BLaER1 (cell line): ENCODE data around the gene ARCN1.
A peak's percentile ranks its signal among the peaks of the same experiment; 100 is the strongest.
"Not testable (repeated sequence)": the region's sequence is repeated elsewhere in the genome, so short reads cannot be mapped to it uniquely, and the experiment has no call there.

ENCODE experiments used
- H3K27ac ChIP-seq: shearing (Covaris generic); formaldehyde crosslinking; 2 replicates; pipeline ENCODE4 v1.8.1; 2022
- H3K27me3 ChIP-seq: shearing (Covaris generic); formaldehyde crosslinking; 2 replicates; pipeline ENCODE4 v1.8.1; 2022
- H3K36me3 ChIP-seq: shearing (Covaris generic); formaldehyde crosslinking; 2 replicates; pipeline ENCODE4 v1.8.1; 2022
- H3K4me1 ChIP-seq: shearing (Covaris generic); formaldehyde crosslinking; 2 replicates; pipeline ENCODE4 v1.8.1; 2022
- H3K4me2 ChIP-seq: shearing (Covaris generic); formaldehyde crosslinking; 2 replicates; pipeline ENCODE4 v1.8.1; 2022
- H3K4me3 ChIP-seq: shearing (Covaris generic); formaldehyde crosslinking; 2 replicates; pipeline ENCODE4 v1.8.1; 2022
- H3K9ac ChIP-seq: shearing (Covaris generic); formaldehyde crosslinking; 2 replicates; pipeline ENCODE4 v1.8.1; 2022
- H3K9me3 ChIP-seq: shearing (Covaris generic); formaldehyde crosslinking; 2 replicates; pipeline ENCODE4 v1.8.1; 2022
- H4K20me1 ChIP-seq: shearing (Covaris generic); formaldehyde crosslinking; 2 replicates; pipeline ENCODE4 v1.8.1; 2022
- Cebpa-rat ChIP-seq: shearing (Covaris generic); IDR thresholded peaks from 2 replicates; pipeline ENCODE4 v1.8.1; 2022

ARCN1 gene

DNA sequence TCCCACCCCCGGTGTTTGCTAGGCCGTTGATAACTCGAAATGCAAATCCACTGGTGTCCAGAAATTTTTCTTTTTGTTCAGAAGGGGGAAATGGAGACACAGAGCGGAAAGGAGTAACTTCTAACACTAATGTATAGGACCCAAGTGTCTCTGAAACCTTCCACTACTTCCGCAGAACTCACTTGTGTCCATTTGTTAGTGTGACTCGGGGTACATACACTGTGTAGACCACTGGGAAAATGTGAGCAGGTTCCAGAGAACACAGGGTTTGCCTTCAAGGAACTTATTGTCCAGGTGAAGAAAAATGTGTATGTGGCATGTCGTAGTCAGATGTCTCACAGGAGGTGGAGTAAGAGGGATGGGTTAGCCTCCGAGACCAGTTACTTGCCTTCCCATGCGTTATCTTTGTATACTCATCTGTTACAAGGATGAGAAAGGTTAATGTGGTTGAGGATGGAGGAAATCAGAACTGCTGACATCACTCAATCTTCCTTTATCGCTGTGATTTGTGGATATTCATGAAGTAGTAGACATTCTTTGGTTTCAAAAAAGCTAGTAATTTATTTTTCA is 857 bp downstream of the ARCN1 start:
- peak overlapping the region; percentile 78 for H3K4me2 ChIP-seq
- H3K36me3 ChIP-seq = peaks cover 22% of the 10 kb centered on the region
- peak overlapping the region; percentile 93 for H3K27ac ChIP-seq
- H3K4me3 ChIP-seq = peak overlapping the region; percentile 90
- peaks cover 31% of the 10 kb centered on the region for H3K4me1 ChIP-seq
- H4K20me1 ChIP-seq = peaks cover 54% of the 10 kb centered on the region
- no peaks in the 10 kb centered on the region for H3K9me3 ChIP-seq
- no peak for TF ChIP-seq Cebpa-rat
- peak overlapping the region; percentile 96 for H3K9ac ChIP-seq
- H3K27me3 ChIP-seq = no peaks in the 10 kb centered on the region

DNA sequence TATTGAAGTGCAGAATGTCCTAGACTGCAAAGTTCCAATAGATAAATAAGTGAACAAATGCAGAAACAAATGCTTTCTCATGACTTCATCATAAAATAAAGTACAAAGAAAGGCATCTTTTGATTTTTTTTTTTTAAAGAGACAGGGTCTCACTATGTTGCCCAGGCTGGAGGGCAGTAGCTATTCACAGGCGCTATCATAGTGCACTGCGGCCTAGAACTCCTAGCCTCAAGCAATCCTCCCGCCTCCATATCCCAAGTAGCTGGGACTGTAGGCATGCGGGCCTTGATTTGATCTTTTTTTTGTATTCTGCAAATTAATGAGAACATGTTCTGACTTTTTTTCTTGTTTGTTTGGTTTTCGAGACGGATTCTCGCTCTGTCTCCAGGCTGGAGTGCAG is 2.4 kb downstream of the ARCN1 start:
- Histone ChIP-seq H3K27me3 (no peaks in the 10 kb centered on the region), H4K20me1 (peaks cover 70% of the 10 kb centered on the region), H3K4me1 (peaks cover 31% of the 10 kb centered on the region), H3K4me2 (peak overlapping the region; percentile 78), H3K4me3 (no peak overlapping the region), H3K9me3 (no peaks in the 10 kb centered on the region), H3K36me3 (peaks cover 28% of the 10 kb centered on the region), H3K9ac (no peak overlapping the region), H3K27ac (no peak overlapping the region)
- no peak for TF ChIP-seq Cebpa-rat

DNA sequence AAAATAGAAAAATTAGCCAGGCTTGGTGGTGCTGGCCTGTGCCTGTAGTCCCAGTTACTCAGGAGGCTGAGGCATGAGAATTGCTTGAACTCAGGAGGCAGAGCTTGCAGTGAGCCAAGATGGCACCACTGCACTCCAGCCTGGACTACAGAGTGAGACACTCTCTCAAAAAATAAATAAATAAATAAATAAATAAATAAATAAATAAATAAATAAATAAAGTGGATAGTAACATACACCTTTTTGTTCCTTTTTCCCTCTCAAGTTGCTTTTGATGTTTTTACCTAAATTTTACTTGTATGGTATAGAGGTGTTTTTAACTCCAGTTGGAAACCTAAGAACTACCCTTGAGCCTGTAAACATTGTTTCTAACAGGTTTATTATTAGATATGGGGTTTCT is 5.8 kb downstream of the ARCN1 start:
- Histone ChIP-seq H4K20me1 (peaks cover 100% of the 10 kb centered on the region), H3K36me3 (peaks cover 58% of the 10 kb centered on the region), H3K4me1 (peaks cover 22% of the 10 kb centered on the region)
- not testable (repeated sequence) for H3K27me3 ChIP-seq, H3K27ac ChIP-seq, H3K4me3 ChIP-seq, H3K9me3 ChIP-seq, H3K9ac ChIP-seq, H3K4me2 ChIP-seq

DNA sequence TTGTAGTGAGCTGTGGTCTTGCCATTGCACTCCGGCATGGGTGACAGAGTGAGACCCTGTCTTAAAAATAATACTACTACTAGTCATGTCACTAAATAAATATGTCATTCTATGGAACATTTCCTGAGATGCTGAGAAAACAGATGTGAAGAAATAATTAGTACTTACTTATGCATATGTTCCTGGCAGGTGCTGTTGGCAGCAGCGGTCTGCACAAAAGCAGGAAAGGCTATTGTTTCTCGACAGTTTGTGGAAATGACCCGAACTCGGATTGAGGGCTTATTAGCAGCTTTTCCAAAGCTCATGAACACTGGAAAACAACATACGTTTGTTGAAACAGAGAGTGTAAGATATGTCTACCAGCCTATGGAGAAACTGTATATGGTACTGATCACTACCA is 8.8 kb downstream of the ARCN1 start:
- Histone ChIP-seq H3K9ac (no peak overlapping the region), H3K4me1 (no peaks in the 10 kb centered on the region), H3K27ac (no peak overlapping the region), H3K27me3 (no peaks in the 10 kb centered on the region), H3K4me2 (no peak overlapping the region), H3K9me3 (no peaks in the 10 kb centered on the region), H4K20me1 (peaks cover 99% of the 10 kb centered on the region), H3K4me3 (no peak overlapping the region), H3K36me3 (peaks cover 82% of the 10 kb centered on the region)
- TF ChIP-seq Cebpa-rat = no peak

DNA sequence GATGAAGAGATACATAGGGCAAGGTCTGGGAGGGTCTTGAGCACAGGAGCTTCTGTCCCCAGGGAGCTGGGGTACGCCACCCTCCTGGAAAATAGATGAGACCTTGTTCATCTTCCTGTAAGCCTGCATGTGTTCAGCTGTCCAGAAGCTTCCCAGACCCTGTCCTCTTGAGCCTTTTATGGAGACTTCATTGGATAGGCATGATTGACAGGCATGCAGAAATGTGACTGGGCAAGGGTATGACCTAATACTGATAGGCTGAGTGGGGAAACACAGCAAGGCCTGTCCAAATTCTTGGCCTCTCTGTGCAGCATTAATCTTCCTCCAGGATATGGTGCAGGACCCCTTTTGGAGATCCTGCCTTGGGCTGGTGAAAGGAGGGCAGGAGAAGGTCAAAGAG is 15.7 kb downstream of the ARCN1 start:
- no peaks in the 10 kb centered on the region for H3K27me3 ChIP-seq
- no peaks in the 10 kb centered on the region for H3K9me3 ChIP-seq
- peaks cover 98% of the 10 kb centered on the region for H3K36me3 ChIP-seq
- no peak overlapping the region for H3K9ac ChIP-seq
- H3K4me1 ChIP-seq = no peaks in the 10 kb centered on the region
- peaks cover 66% of the 10 kb centered on the region for H4K20me1 ChIP-seq
- H3K4me3 ChIP-seq = no peak overlapping the region
- H3K4me2 ChIP-seq = no peak overlapping the region
- TF ChIP-seq Cebpa-rat = no peak
- H3K27ac ChIP-seq = no peak overlapping the region

DNA sequence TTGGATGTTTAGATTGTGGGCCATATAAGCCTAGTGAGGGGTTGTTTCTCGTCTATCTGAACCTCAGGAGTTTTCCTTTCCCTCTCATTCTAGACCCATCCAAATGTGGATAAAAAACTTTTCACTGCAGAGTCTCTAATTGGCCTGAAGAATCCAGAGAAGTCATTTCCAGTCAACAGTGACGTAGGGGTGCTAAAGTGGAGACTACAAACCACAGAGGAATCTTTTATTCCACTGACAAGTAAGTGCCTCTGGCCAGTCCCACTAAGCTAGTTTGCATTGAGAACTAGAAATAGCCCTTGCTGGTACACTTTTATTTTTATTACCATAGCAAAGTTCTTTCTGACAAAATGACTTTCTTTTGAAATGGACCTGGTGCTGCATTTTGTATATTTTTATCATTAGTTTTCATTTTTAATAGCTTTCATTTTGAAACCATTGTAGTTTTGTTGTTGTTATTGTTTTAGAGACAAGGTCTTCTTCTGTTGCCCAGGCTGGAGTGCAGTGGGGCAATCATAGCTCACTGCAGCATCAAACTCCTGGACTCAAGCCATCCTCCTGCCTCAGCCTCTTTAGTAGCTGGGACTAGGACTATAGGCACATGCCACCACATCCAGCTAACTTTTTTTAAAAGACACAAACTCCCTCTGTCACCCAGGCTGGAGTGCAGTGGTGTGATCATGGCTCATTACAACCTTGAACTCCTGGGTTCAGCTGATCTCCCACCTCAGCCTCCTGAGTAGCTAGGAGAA is 20.6 kb downstream of the ARCN1 start:
- peaks cover 22% of the 10 kb centered on the region for H3K4me1 ChIP-seq
- peaks cover 73% of the 10 kb centered on the region for H4K20me1 ChIP-seq
- H3K27ac ChIP-seq = no peak overlapping the region
- peaks cover 96% of the 10 kb centered on the region for H3K36me3 ChIP-seq
- no peaks in the 10 kb centered on the region for H3K27me3 ChIP-seq
- no peaks in the 10 kb centered on the region for H3K9me3 ChIP-seq
- H3K4me2 ChIP-seq = no peak overlapping the region
- H3K9ac ChIP-seq = no peak overlapping the region
- no peak for TF ChIP-seq Cebpa-rat
- H3K4me3 ChIP-seq = no peak overlapping the region

DNA sequence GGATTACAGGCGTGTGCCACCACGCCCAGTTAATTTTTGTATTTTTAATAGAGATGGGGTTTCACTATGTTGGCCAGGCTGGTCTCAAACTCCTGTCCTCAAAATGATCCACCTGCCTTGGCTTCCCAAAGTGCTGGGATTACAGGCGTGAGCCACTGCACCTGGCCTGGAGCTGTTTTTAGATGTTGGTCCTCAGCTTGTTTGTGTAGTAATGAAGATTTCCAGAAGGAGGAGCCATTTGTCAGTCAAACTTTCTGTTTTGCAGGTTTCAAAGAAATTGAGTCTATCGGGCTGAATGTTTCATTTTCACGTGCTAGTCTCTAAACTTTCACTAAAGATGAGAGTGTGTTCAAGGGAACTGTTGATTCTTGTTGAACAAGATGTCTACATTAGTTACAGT is 22.8 kb downstream of the ARCN1 start:
- H3K4me2 ChIP-seq = peak overlapping the region; percentile 53; the same call in 1 of the 2 replicates
- H3K27ac ChIP-seq, H3K9me3 ChIP-seq, H3K9ac ChIP-seq, H3K27me3 ChIP-seq, H3K4me3 ChIP-seq: not testable (repeated sequence)
- H3K36me3 ChIP-seq = peaks cover 98% of the 10 kb centered on the region
- peaks cover 22% of the 10 kb centered on the region for H3K4me1 ChIP-seq
- H4K20me1 ChIP-seq = peaks cover 67% of the 10 kb centered on the region

DNA sequence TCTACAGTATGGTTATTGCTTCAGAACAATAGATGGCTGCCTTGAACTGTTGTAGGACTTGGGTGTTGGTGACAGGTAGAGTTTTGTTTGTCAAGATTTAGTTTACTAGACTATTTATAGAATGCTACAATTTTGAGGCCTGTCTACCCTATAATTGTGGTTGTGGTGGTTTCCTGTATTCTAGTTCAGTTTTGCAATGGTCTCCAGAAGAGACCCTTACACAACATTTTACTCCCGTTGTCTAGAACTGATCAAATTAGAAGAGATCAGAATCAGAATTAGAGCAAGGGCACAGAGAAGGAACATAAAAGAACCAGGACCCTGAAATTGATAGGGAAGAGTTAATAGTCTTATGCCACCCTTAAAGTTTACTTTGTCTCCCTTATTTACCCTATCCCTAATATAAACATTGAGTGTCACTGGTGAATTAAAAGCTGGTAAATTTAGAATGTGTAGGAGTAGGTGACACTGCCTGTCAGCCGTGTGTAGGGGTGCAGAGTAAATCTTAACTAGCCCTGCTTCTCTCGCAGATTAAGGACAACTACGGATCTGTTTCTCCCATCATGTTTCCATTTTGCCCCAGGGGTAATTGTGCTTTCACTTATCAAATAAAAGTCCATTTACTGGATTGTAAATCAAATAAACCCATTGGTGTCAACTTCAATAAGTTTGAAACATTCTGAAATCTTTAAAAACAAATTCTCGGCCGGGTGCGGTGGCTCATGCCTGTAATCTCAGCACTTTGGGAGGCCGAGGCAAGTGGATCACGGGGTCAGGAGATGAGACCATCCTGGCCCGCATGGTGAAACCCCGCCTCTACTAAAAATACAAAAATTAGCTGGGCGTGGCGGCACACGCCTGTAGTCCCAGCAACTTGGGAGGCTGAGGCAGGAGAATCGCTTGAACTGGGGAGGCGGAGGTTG is 24.3 kb downstream of the ARCN1 start:
- Histone ChIP-seq H4K20me1 (peaks cover 60% of the 10 kb centered on the region), H3K4me2 (peak overlapping the region; percentile 53), H3K36me3 (peaks cover 98% of the 10 kb centered on the region), H3K4me1 (peaks cover 22% of the 10 kb centered on the region), H3K4me3 (no peak overlapping the region), H3K27ac (no peak overlapping the region), H3K9me3 (no peaks in the 10 kb centered on the region), H3K9ac (no peak overlapping the region), H3K27me3 (no peaks in the 10 kb centered on the region)
- no peak for TF ChIP-seq Cebpa-rat

DNA sequence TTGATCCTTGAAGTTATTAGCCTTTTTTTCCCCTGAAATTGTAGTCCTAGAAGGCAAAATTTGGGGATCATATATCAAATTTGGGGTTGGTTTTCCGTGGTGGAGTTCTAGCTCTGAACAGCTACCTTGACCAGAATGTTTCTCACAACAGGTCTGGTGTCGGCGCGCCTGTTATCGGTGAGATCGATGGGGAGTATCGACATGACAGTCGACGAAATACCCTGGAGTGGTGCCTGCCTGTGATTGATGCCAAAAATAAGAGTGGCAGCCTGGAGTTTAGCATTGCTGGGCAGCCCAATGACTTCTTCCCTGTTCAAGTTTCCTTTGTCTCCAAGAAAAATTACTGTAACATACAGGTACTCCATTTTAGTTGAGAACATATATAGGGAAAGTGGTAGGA is 25.3 kb downstream of the ARCN1 start:
- no peak overlapping the region for H3K4me3 ChIP-seq
- H3K4me2 ChIP-seq = no peak overlapping the region
- H3K9me3 ChIP-seq = no peaks in the 10 kb centered on the region
- peaks cover 64% of the 10 kb centered on the region for H4K20me1 ChIP-seq
- no peak overlapping the region for H3K9ac ChIP-seq
- TF ChIP-seq Cebpa-rat = no peak
- H3K27ac ChIP-seq = no peak overlapping the region
- peaks cover 98% of the 10 kb centered on the region for H3K36me3 ChIP-seq
- no peaks in the 10 kb centered on the region for H3K27me3 ChIP-seq
- H3K4me1 ChIP-seq = peaks cover 22% of the 10 kb centered on the region

DNA sequence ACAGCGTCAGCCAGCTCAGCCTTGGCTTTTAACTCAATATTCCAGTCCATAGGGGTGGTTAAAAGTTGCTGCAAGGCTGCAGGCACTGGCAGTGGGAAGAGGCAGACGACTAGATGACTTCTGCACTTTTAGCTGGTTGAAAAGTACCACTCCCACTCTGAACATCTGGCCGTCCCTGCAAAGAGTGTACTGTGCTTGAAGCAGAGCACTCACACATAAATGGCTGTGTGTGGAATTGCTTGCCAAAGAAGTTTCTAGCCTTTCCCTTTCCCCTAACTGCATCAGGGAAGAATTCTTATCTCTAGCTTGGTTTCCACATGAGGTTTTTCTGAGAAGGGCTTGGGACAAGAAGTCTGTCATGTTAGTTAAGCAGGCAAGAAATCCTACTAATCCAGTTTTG is 30.1 kb downstream of the ARCN1 start:
- Histone ChIP-seq H3K36me3 (peaks cover 60% of the 10 kb centered on the region), H3K4me3 (no peak overlapping the region), H3K4me2 (no peak overlapping the region), H3K27me3 (peaks cover 22% of the 10 kb centered on the region), H3K4me1 (peaks cover 14% of the 10 kb centered on the region), H3K27ac (no peak overlapping the region), H3K9ac (no peak overlapping the region), H3K9me3 (no peaks in the 10 kb centered on the region), H4K20me1 (peaks cover 36% of the 10 kb centered on the region)
- TF ChIP-seq Cebpa-rat = no peak

DNA sequence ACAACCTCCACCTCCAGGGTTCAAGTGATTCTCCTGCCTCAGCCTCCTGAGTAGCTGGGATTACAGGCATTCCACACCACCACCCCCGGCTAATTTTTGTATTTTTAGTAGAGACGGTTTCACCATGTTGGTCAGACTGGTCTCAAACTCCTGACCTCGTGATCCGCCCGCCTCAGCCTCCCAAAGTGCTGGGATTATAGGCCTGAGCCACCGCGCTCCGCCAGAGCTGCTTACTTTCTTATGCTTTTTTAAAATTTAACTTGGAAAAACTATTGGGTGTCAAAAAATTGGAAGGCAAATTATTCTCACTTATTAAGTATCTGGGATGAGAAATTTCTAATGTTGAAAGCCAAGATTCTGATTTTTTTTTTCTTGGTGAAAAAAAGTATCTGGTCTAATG is 31.5 kb downstream of the ARCN1 start:
- not testable (repeated sequence) for H3K27ac ChIP-seq, H3K4me3 ChIP-seq, H3K9me3 ChIP-seq, H3K9ac ChIP-seq, H3K4me2 ChIP-seq
- peaks cover 26% of the 10 kb centered on the region for H3K4me1 ChIP-seq
- peaks cover 36% of the 10 kb centered on the region for H3K27me3 ChIP-seq
- H4K20me1 ChIP-seq = peaks cover 45% of the 10 kb centered on the region
- H3K36me3 ChIP-seq = peaks cover 46% of the 10 kb centered on the region
